ENCODE data around the gene CD3G.

DNA sequence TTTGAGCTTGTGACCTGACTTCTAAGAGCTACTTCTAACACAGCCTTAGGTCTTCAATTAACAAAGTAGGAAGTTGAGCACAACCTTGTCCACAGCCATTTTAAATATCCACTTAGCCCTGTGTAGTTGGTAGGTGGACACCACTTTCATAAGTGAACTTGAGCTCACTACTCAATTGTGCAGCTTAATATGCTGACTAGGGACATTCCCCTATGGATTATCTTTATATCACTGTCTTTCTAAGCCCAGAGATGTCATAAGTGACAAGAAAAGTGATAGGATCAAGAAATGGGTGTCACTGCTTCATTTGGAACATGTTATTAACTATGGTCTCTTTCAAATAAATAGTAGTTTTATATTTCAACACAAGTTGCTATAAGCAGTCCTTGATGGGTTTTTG, 53.3 kb downstream of the CD3G start:
- no peak for TF ChIP-seq EZH2 (IDR thresholded peaks at IDR 0.05; ENCODE audit: insufficient read depth, poor library complexity, severe bottlenecking)
- TF ChIP-seq EZH2phosphoT487 (IDR thresholded peaks at IDR 0.05; ENCODE audit: insufficient read depth, low read depth), result no peak

All from GM23248 (cell line).